ENCODE measurements around the gene MRPL34. TPM values are rescaled to one million over a fixed set of nuclear protein-coding genes. Genes with fewer than 3 reads are reported as not detected.

MRPL34 gene
- total and polyA plus RNA-seq, 4 donors, result 20.8 to 81.3 (median 67.3) TPM

- 88% methylated on average over 20 of the region's 30 CpGs for WGBS (ENCODE audit: insufficient coverage)
- DNase-seq (ENCODE audit: low read depth in 4 of 6, low spot score in 6 of 6), result no peak
- Histone ChIP-seq H3K9me3 (ENCODE audit: control insufficient read depth, insufficient read depth, low read length) (no peaks in the 10 kb centered on the region), H3K27ac (ENCODE audit: low read depth, low read length) (no peak overlapping the region), H3K27me3 (ENCODE audit: control insufficient read depth, insufficient read depth, low read length) (no peaks in the 10 kb centered on the region), H3K4me1 (ENCODE audit: control insufficient read depth, insufficient read depth, low read length) (peaks cover 44% of the 10 kb centered on the region), H3K36me3 (ENCODE audit: control insufficient read depth, insufficient read depth, low read length) (peaks cover 38% of the 10 kb centered on the region), H3K4me3 (ENCODE audit: low read depth, low read length) (peak overlapping the region; percentile 97)
These were observed 32.9 kb downstream of the MRPL34 start for GRCh38 chr19:17338433-17339078.

DNA sequence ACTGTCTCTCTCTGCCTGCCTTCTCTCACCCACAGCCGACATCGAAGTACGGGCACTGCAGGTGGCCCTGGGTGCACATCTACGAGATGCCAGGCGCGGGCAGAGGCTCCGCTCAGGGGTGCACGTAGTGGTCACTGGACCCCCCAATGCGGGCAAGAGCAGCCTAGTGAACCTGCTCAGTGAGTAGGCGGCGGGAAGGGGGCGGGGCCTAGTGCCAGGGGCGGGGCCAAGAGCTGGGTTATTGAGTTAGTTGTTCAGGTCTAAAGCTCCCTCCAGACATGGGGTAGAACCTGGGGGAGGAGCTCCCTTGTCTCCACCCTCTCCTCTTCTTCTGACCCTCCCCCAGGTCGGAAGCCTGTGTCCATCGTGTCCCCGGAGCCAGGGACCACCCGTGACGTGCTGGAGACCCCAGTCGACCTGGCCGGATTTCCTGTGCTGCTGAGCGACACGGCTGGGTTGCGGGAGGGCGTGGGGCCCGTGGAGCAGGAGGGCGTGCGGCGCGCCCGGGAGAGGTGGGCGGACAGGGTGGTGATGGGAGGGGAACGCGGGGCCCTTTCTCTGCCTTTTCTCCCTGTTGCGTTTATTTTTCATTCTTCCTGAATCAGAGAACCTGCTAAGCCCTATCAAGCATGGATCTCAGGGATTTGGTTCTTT lies 33.5 kb downstream of the MRPL34 start:
- DNase-seq (ENCODE audit: low read depth in 4 of 6, low spot score in 6 of 6), result no peak
- Histone ChIP-seq H3K36me3 (ENCODE audit: control insufficient read depth, insufficient read depth, low read length) (peaks cover 39% of the 10 kb centered on the region), H3K4me3 (ENCODE audit: low read depth, low read length) (no peak overlapping the region), H3K9me3 (ENCODE audit: control insufficient read depth, insufficient read depth, low read length) (no peaks in the 10 kb centered on the region), H3K27ac (ENCODE audit: low read depth, low read length) (no peak overlapping the region), H3K4me1 (ENCODE audit: control insufficient read depth, insufficient read depth, low read length) (peaks cover 38% of the 10 kb centered on the region), H3K27me3 (ENCODE audit: control insufficient read depth, insufficient read depth, low read length) (no peaks in the 10 kb centered on the region)
- WGBS (ENCODE audit: insufficient coverage), result 92% methylated on average over 26 of the region's 34 CpGs

GRCh38 chr19:17340302-17340870 lies 34.7 kb downstream of the MRPL34 start:
- H3K4me3 ChIP-seq (ENCODE audit: low read depth, low read length), result no peak overlapping the region
- no peak for DNase-seq (ENCODE audit: low read depth in 4 of 6, low spot score in 6 of 6)
- no peak overlapping the region for H3K27ac ChIP-seq (ENCODE audit: low read depth, low read length)
- H3K27me3 ChIP-seq (ENCODE audit: control insufficient read depth, insufficient read depth, low read length), result no peaks in the 10 kb centered on the region
- H3K9me3 ChIP-seq (ENCODE audit: control insufficient read depth, insufficient read depth, low read length), result no peaks in the 10 kb centered on the region
- 41% methylated on average over 19 of the region's 21 CpGs for WGBS (ENCODE audit: insufficient coverage)
- H3K4me1 ChIP-seq (ENCODE audit: control insufficient read depth, insufficient read depth, low read length), result peaks cover 31% of the 10 kb centered on the region
- peaks cover 39% of the 10 kb centered on the region for H3K36me3 ChIP-seq (ENCODE audit: control insufficient read depth, insufficient read depth, low read length)

- WGBS (ENCODE audit: insufficient coverage), result 54% methylated on average over 17 of the region's 17 CpGs
- no peaks in the 10 kb centered on the region for H3K27me3 ChIP-seq (ENCODE audit: control insufficient read depth, insufficient read depth, low read length)
- peaks cover 39% of the 10 kb centered on the region for H3K36me3 ChIP-seq (ENCODE audit: control insufficient read depth, insufficient read depth, low read length)
- no peak for DNase-seq (ENCODE audit: low read depth in 4 of 6, low spot score in 6 of 6)
- no peak overlapping the region for H3K27ac ChIP-seq (ENCODE audit: low read depth, low read length)
- no peaks in the 10 kb centered on the region for H3K9me3 ChIP-seq (ENCODE audit: control insufficient read depth, insufficient read depth, low read length)
- peaks cover 27% of the 10 kb centered on the region for H3K4me1 ChIP-seq (ENCODE audit: control insufficient read depth, insufficient read depth, low read length)
- no peak overlapping the region for H3K4me3 ChIP-seq (ENCODE audit: low read depth, low read length)
These were observed 35.2 kb downstream of the MRPL34 start for GRCh38 chr19:17340871-17341357.

- Histone ChIP-seq H3K27me3 (ENCODE audit: control insufficient read depth, insufficient read depth, low read length) (no peaks in the 10 kb centered on the region), H3K4me1 (ENCODE audit: control insufficient read depth, insufficient read depth, low read length) (peaks cover 27% of the 10 kb centered on the region), H3K4me3 (ENCODE audit: low read depth, low read length) (no peak overlapping the region), H3K36me3 (ENCODE audit: control insufficient read depth, insufficient read depth, low read length) (peaks cover 39% of the 10 kb centered on the region), H3K27ac (ENCODE audit: low read depth, low read length) (no peak overlapping the region), H3K9me3 (ENCODE audit: control insufficient read depth, insufficient read depth, low read length) (no peaks in the 10 kb centered on the region)
- no peak for DNase-seq (ENCODE audit: low read depth in 4 of 6, low spot score in 6 of 6)
- WGBS (ENCODE audit: insufficient coverage), result 96% methylated on average over 15 of the region's 15 CpGs
These were observed 35.7 kb downstream of the MRPL34 start for GRCh38 chr19:17341386-17341785.

- no peak for DNase-seq (ENCODE audit: low read depth in 4 of 6, low spot score in 6 of 6)
- Histone ChIP-seq H3K4me3 (ENCODE audit: low read depth, low read length) (no peak overlapping the region), H3K27me3 (ENCODE audit: control insufficient read depth, insufficient read depth, low read length) (no peaks in the 10 kb centered on the region), H3K27ac (ENCODE audit: low read depth, low read length) (no peak overlapping the region), H3K36me3 (ENCODE audit: control insufficient read depth, insufficient read depth, low read length) (peaks cover 39% of the 10 kb centered on the region), H3K9me3 (ENCODE audit: control insufficient read depth, insufficient read depth, low read length) (no peaks in the 10 kb centered on the region), H3K4me1 (ENCODE audit: control insufficient read depth, insufficient read depth, low read length) (peaks cover 24% of the 10 kb centered on the region)
- WGBS (ENCODE audit: insufficient coverage), result 93% methylated on average over 3 of the region's 7 CpGs
These were observed 36.2 kb downstream of the MRPL34 start for GRCh38 chr19:17341845-17342244.

- Histone ChIP-seq H3K27ac (ENCODE audit: low read depth, low read length) (no peak overlapping the region), H3K4me1 (ENCODE audit: control insufficient read depth, insufficient read depth, low read length) (peaks cover 13% of the 10 kb centered on the region), H3K36me3 (ENCODE audit: control insufficient read depth, insufficient read depth, low read length) (peaks cover 16% of the 10 kb centered on the region), H3K4me3 (ENCODE audit: low read depth, low read length) (no peak overlapping the region), H3K9me3 (ENCODE audit: control insufficient read depth, insufficient read depth, low read length) (no peaks in the 10 kb centered on the region), H3K27me3 (ENCODE audit: control insufficient read depth, insufficient read depth, low read length) (no peaks in the 10 kb centered on the region)
- WGBS (ENCODE audit: insufficient coverage), result 24% methylated on average over 19 of the region's 24 CpGs
- peak in 2 of 6 donors; percentile 82 to 87 for DNase-seq (ENCODE audit: low read depth in 4 of 6, low spot score in 6 of 6)
These were observed 40.5 kb downstream of the MRPL34 start for GRCh38 chr19:17346109-17346671.

DNA sequence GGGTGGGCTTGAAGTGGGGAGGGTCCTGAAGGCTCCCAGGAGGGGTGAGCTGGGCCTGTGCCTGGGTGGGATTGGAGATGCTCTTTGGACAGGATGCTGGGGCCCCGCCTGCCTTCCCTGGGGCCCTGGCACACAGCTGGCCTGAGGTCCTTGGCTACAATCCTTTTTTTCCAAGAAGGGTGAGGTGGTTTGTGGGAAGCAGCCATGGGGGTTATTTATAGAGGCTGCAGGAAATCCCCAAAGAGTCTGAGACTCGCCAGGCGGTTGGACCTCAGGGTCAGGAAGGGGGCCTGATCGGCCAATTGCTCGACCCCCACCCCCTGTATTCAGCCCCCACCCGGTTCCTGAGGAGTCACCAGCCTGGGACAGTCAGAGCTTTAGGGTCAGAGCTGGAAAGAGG lies 41.7 kb downstream of the MRPL34 start:
- Histone ChIP-seq H3K9me3 (ENCODE audit: control insufficient read depth, insufficient read depth, low read length) (no peaks in the 10 kb centered on the region), H3K27ac (ENCODE audit: low read depth, low read length) (no peak overlapping the region), H3K27me3 (ENCODE audit: control insufficient read depth, insufficient read depth, low read length) (no peaks in the 10 kb centered on the region), H3K4me1 (ENCODE audit: control insufficient read depth, insufficient read depth, low read length) (peaks cover 13% of the 10 kb centered on the region), H3K4me3 (ENCODE audit: low read depth, low read length) (no peak overlapping the region), H3K36me3 (ENCODE audit: control insufficient read depth, insufficient read depth, low read length) (peaks cover 7% of the 10 kb centered on the region)
- no peak for DNase-seq (ENCODE audit: low read depth in 4 of 6, low spot score in 6 of 6)
- 76% methylated on average over 2 of the region's 6 CpGs for WGBS (ENCODE audit: insufficient coverage)

DNA sequence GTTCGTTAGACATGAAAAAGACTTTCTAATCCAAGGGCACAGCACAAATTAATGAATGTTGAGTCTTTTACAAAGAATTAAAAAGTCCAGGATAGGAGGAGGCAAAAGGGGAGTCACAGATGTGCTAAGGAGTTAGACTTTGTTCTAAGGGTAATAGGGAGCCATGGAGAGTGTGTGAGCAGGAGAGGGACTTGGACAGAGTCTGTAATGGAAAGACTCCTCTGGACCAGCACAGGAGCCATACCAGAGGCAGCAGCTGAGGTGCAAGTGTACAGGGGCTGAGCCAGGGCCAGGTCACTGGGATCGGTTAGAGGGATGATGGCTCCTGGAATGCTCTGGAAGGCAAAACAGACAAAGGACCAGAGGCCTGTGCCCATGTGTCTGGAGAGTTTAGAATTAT lies 42.2 kb downstream of the MRPL34 start:
- peaks cover 7% of the 10 kb centered on the region for H3K36me3 ChIP-seq (ENCODE audit: control insufficient read depth, insufficient read depth, low read length)
- H3K9me3 ChIP-seq (ENCODE audit: control insufficient read depth, insufficient read depth, low read length), result no peaks in the 10 kb centered on the region
- H3K4me1 ChIP-seq (ENCODE audit: control insufficient read depth, insufficient read depth, low read length), result peaks cover 16% of the 10 kb centered on the region
- 61% methylated on average over 2 of the region's 2 CpGs for WGBS (ENCODE audit: insufficient coverage)
- H3K27ac ChIP-seq (ENCODE audit: low read depth, low read length), result no peak overlapping the region
- no peak for DNase-seq (ENCODE audit: low read depth in 4 of 6, low spot score in 6 of 6)
- no peak overlapping the region for H3K4me3 ChIP-seq (ENCODE audit: low read depth, low read length)
- no peaks in the 10 kb centered on the region for H3K27me3 ChIP-seq (ENCODE audit: control insufficient read depth, insufficient read depth, low read length)
